ENCODE data around the gene CIAO3. TPM values are rescaled to one million over a fixed set of nuclear protein-coding genes. Genes with fewer than 3 reads are reported as not detected.

CIAO3 gene
- total RNA-seq, 1 experiment from 2014 or later, result 21.9 TPM

DNA sequence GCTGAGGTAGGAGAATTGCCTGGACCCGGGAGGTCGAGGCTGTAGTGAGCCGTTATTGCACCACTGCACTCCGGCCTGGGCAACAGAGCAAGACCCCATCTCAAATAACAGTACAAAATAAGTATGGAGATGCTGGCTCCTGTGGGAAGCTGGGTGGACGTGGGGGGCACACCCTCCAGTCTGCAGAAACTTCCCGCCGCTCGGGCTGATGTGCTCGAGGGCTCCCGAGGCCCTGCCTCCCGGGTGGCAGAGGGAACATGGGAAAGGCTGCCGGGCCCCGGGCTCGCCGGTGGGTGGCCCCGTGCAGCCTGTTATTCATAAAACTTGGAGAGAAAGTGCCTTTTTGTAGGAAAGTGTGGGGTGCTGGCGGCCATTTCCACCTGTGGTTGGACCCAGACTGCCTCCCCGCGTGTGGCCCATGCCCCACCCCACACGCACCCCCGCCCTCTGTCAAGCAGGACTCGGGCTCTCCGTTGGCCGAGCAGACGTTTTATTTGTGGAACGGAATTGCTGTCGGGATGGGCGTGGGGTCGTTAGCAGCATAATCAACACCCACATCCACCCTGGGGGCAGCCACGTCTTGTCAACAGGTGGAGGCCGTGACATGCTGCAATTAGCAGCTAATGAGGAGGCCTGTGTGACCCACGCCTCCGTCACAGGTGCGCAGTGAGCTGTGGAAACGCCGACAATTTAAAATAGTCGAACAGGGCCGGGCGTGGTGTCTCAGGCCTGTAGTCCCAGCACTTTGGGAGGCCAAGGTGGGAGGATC, 7.4 kb upstream of the CIAO3 start:
- Histone ChIP-seq H3K9ac (ENCODE audit: extremely low read depth, insufficient read length, low read length) (no peak overlapping the region), H2BK20ac (ENCODE audit: low read depth, low read length, poor library complexity, severe bottlenecking) (no peak overlapping the region), H4K91ac (ENCODE audit: insufficient read length, low read depth, low read length) (no peak overlapping the region), H3K79me2 (ENCODE audit: insufficient read depth, low read length) (no peaks in the 10 kb centered on the region), H3K18ac (ENCODE audit: insufficient read length, low read depth, low read length) (no peak overlapping the region), H3K56ac (ENCODE audit: insufficient read length, low read depth, low read length) (no peak overlapping the region), H3K23me2 (ENCODE audit: insufficient read length, low read depth, low read length, poor library complexity, severe bottlenecking) (no peaks in the 10 kb centered on the region), H3T11ph (ENCODE audit: low read length) (no peak overlapping the region), H3K79me1 (ENCODE audit: insufficient read depth, low read depth, low read length, poor library complexity, severe bottlenecking) (no peaks in the 10 kb centered on the region), H3K27me3 (ENCODE audit: insufficient read depth, low read length) (no peaks in the 10 kb centered on the region), H2AK5ac (ENCODE audit: insufficient read length, low read length) (no peak overlapping the region), H3K9me3 (ENCODE audit: control insufficient read depth, low read depth, low read length) (no peaks in the 10 kb centered on the region), H4K5ac (ENCODE audit: insufficient read length, low read depth, low read length) (no peak overlapping the region), H3K4me2 (ENCODE audit: insufficient read depth, insufficient read length, low read length) (no peak overlapping the region), H4K8ac (replicated peaks; ENCODE audit: insufficient read length, low read depth, low read length) (no peak overlapping the region), H2BK15ac (ENCODE audit: low read depth, low read length) (no peak overlapping the region), H4K20me1 (ENCODE audit: control insufficient read depth, insufficient read depth, insufficient read length) (no peaks in the 10 kb centered on the region), H3K4me1 (ENCODE audit: insufficient read depth, low read length) (no peaks in the 10 kb centered on the region), H3K14ac (ENCODE audit: insufficient read depth, low read length) (no peak overlapping the region), H2BK120ac (ENCODE audit: low read depth, low read length, poor library complexity, severe bottlenecking) (no peak overlapping the region), H2BK12ac (ENCODE audit: insufficient read length, low read depth, low read length) (no peak overlapping the region), H2AFZ (ENCODE audit: low read length) (no peak overlapping the region), H2BK5ac (ENCODE audit: insufficient read length, low read length) (no peak overlapping the region), H3K27ac (ENCODE audit: insufficient read length, low read depth, low read length) (no peak overlapping the region), H3K23ac (ENCODE audit: insufficient read length, low read depth, low read length) (no peak overlapping the region), H3K4ac (ENCODE audit: low read depth, low read length) (no peak overlapping the region)
- TF ChIP-seq, protein P1, sequence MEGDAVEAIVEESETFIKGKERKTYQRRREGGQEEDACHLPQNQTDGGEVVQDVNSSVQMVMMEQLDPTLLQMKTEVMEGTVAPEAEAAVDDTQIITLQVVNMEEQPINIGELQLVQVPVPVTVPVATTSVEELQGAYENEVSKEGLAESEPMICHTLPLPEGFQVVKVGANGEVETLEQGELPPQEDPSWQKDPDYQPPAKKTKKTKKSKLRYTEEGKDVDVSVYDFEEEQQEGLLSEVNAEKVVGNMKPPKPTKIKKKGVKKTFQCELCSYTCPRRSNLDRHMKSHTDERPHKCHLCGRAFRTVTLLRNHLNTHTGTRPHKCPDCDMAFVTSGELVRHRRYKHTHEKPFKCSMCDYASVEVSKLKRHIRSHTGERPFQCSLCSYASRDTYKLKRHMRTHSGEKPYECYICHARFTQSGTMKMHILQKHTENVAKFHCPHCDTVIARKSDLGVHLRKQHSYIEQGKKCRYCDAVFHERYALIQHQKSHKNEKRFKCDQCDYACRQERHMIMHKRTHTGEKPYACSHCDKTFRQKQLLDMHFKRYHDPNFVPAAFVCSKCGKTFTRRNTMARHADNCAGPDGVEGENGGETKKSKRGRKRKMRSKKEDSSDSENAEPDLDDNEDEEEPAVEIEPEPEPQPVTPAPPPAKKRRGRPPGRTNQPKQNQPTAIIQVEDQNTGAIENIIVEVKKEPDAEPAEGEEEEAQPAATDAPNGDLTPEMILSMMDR (conservative IDR thresholded peaks at IDR 0.05), result no peak
- H3K27ac Mint-ChIP-seq, result no peak overlapping the region
- no peak for DNase-seq
- H3K27me3 Mint-ChIP-seq (ENCODE audit: low read depth), result peaks cover 14% of the 10 kb centered on the region
- WGBS (ENCODE audit: extremely low coverage, insufficient read length, low lambda C conversion rate), result no CpG with 5 or more reads among the region's 39 CpGs
- peaks cover 20 to 31% of the 10 kb centered on the region in 2 experiments for H3K4me1 Mint-ChIP-seq
- no peak overlapping the region for H3K4me3 Mint-ChIP-seq
- no peaks in the 10 kb centered on the region for H3K36me3 Mint-ChIP-seq (ENCODE audit: insufficient read depth in 1 of 3, low read depth in 3 of 3)
- no peaks in the 10 kb centered on the region for H3K9me3 Mint-ChIP-seq

All from H9 (cell line).